T-cell (primary cell): Measurements from ENCODE around the gene HECA. TPM values are rescaled to one million over a fixed set of nuclear protein-coding genes. Genes with fewer than 3 reads are reported as not detected.

ENCODE experiments used
- ATAC-seq, 4 experiments: fragments of 200-7000 bp in 3 of 4; fragments of 150-1000 bp in 1 of 4; cut with Tn5 transposase; replicated peaks in 1 of 4; 1 replicate in 3 of 4; 2 replicates in 1 of 4; pipeline ENCODE4 v1.10.0; 2021; ENCODE audit warnings: moderate library complexity in 3 of 4, mild to moderate bottlenecking in 2 of 4, moderate number of reproducible peaks in 1 of 4
- CTCF ChIA-PET, 2 donors: fragments of 300-600 bp; sonication (Branson Sonifier 250); formaldehyde crosslinking; loops; one replicate each; lab custom pipeline; 2022; ENCODE audit warnings: antibody characterized with exemption in 2 of 2; lab: Charles Lee
- POLR2A ChIA-PET, 2 donors: fragments of 300-600 bp; sonication (Branson Sonifier 250); formaldehyde crosslinking; loops; one replicate each; lab custom pipeline; 2022; ENCODE audit warnings: antibody characterized with exemption in 2 of 2; lab: Charles Lee
- DNase-seq, 35 experiments: peaks; one replicate each; pipeline versions ENCODE4 v3.0.0 to v3.0.0-alpha.2; 2013 to 2023
- H3K27ac ChIP-seq: one replicate; pipeline ENCODE4 v1.5.1; 2013; ENCODE audit warnings: low read length
- H3K27me3 ChIP-seq, 2 experiments: replicated peaks in 1 of 2; 1 replicate in 1 of 2; 2 replicates in 1 of 2; pipeline versions ENCODE4 v1.6.1 to v1.7.0; 2013; ENCODE audit warnings: low read length in 1 of 2, mixed read lengths in 1 of 2; ENCODE audit not compliant: control insufficient read depth in 2 of 2, insufficient read depth in 2 of 2; ENCODE audit errors: extremely low read depth in 1 of 2
- H3K36me3 ChIP-seq, 2 donors: 1 replicate in 1 of 2; 2 replicates in 1 of 2; pipeline versions ENCODE4 v1.6.1 to v1.7.0; 2013; ENCODE audit warnings: low read length in 1 of 2; ENCODE audit not compliant: control insufficient read depth in 2 of 2, insufficient read depth in 1 of 2; ENCODE audit errors: extremely low read depth in 1 of 2
- H3K4me1 ChIP-seq, 2 experiments: 1 replicate in 1 of 2; 2 replicates in 1 of 2; pipeline versions ENCODE4 v1.6.1 to v1.7.0; 2013; ENCODE audit warnings: low read length in 2 of 2, mixed read lengths in 1 of 2; ENCODE audit not compliant: insufficient read depth in 2 of 2, control insufficient read depth in 1 of 2; ENCODE audit errors: extremely low read depth in 1 of 2
- H3K4me3 ChIP-seq, 2 donors: 1 replicate in 1 of 2; 2 replicates in 1 of 2; pipeline versions ENCODE4 v1.5.1 to v1.7.0; 2013; ENCODE audit warnings: mild to moderate bottlenecking in 2 of 2, low read length in 1 of 2, moderate library complexity in 1 of 2; ENCODE audit not compliant: control insufficient read depth in 1 of 2; ENCODE audit errors: extremely low read depth in 1 of 2
- H3K9me3 ChIP-seq: 2 replicates; pipeline ENCODE4 v1.7.0; 2013
- H3K27ac Mint-ChIP-seq, 2 donors: one replicate each; pipeline ENCODE4 v1.8.0; 2020 to 2021; ENCODE audit warnings: mild to moderate bottlenecking in 2 of 2, mixed read lengths in 2 of 2
- H3K27me3 Mint-ChIP-seq, 2 donors: one replicate each; pipeline ENCODE4 v1.8.0; 2021 to 2022; ENCODE audit warnings: mixed read lengths in 2 of 2
- H3K36me3 Mint-ChIP-seq: one replicate; pipeline ENCODE4 v1.8.0; 2021; ENCODE audit warnings: mixed read lengths
- H3K4me1 Mint-ChIP-seq, 3 donors: one replicate each; pipeline ENCODE4 v1.8.0; 2020 to 2022; ENCODE audit warnings: mixed read lengths in 3 of 3, mild to moderate bottlenecking in 1 of 3
- H3K4me3 Mint-ChIP-seq, 3 donors: one replicate each; pipeline ENCODE4 v1.8.0; 2020 to 2022; ENCODE audit warnings: mild to moderate bottlenecking in 3 of 3, mixed read lengths in 3 of 3, moderate library complexity in 3 of 3
- H3K9me3 Mint-ChIP-seq, 3 donors: one replicate each; pipeline ENCODE4 v1.8.0; 2020 to 2022; ENCODE audit warnings: mixed read lengths in 3 of 3
- WGBS: methylation state at CpG from one replicate; pipeline ENCODE4 v1.1.5; 2013; ENCODE audit warnings: missing lambda C conversion rate; ENCODE audit not compliant: insufficient coverage; 5-methylcytosine and 5-hydroxymethylcytosine counted together
- total RNA-seq, 35 experiments: library from RNA in 6 of 35; stranded (reverse) in 6 of 35; fragments of 120-200 nt in 1 of 35; gene quantifications; one replicate each; pipeline versions ENCODE4 v1.2.1 to v1.2.4 and lab custom pipeline; 2013 to 2026

The HECA gene
- total RNA-seq, 5 donors from 2014 or later (not counting 1 experiment from before 2014, with no cell fraction given) = 125 to 137 (median 131) TPM

DNA sequence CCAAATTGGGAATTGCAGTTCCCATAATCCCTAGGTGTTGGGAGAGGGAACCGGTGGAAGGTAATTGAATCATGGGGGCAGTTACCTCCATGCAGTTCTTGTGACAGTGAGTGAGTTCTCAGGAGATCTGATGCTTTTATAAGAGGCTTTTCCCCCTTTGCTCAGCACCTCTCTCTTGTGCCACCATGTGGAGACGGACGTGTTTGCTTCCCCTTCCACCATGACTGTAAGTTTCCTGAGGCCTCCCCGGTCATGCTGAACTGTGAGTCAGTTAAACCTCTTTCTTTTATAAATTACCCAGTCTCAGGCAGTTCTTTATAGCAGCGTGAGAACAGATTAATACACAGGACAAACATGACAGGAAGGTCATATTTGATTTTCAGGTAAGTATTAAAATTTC lies 25.3 kb upstream of the HECA start:
- H3K27me3 Mint-ChIP-seq = no peaks in the 10 kb centered on the region
- H3K27ac Mint-ChIP-seq = peak overlapping the region; percentile 41 to 96
- peak in 12 of 35 experiments; percentile 8 to 40 (median 25) for DNase-seq
- WGBS = no CpG with 5 or more reads among the region's 5 CpGs
- ChIA-PET CTCF (interaction anchor here in 1 of 2 donors (1.2 to 1.5 kb wide), 2 partner anchors 10 to 265 kb away, joined by 3 to 5 read pairs; partner anchors contain the start of gene CITED2), POLR2A (interaction anchor here in 1 of 2 donors (0.5 kb wide), 1 partner anchor 39 kb away, joined by 4 read pairs; no protein-coding TSS in a partner anchor)
- Histone ChIP-seq H3K36me3 (no peaks in the 10 kb centered on the region), H3K27ac (no peak overlapping the region), H3K4me3 (no peak overlapping the region), H3K9me3 (no peaks in the 10 kb centered on the region), H3K27me3 (no peaks in the 10 kb centered on the region), H3K4me1 (peaks cover 30 to 31% of the 10 kb centered on the region in 2 experiments)
- no peak for ATAC-seq
- H3K4me3 Mint-ChIP-seq = no peak overlapping the region
- peaks cover 54 to 56% (median 56%) of the 10 kb centered on the region in 3 donors for H3K4me1 Mint-ChIP-seq
- no peaks in the 10 kb centered on the region for H3K9me3 Mint-ChIP-seq
- H3K36me3 Mint-ChIP-seq = no peaks in the 10 kb centered on the region

DNA sequence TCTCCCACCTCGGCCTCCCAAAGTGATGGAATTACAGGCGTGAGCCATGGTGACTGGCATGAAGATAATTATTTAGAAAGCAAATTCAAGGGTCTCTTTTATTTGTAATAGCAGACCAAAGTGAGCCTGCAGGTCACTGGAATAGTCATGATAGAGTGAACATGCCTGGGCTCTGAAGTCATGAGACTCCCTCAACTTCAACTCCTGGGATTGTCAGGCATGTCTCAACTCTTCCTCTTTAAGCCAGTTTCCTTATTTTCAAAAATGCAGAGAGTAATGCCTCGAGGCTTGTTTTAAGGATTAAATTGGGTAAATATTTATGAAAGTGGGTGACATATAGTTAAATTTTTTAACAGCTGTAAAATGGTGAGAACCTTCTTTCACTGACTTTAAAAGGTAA lies 22.7 kb upstream of the HECA start:
- DNase-seq (no peak), ATAC-seq (no peak)
- Mint-ChIP-seq H3K27ac (peak overlapping the region; percentile 96), H3K36me3 (no peaks in the 10 kb centered on the region), H3K4me3 (peak overlapping the region in 1 of 3 donors; percentile 68), H3K27me3 (no peaks in the 10 kb centered on the region), H3K9me3 (no peaks in the 10 kb centered on the region), H3K4me1 (peaks cover 76 to 77% (median 77%) of the 10 kb centered on the region in 3 donors)
- 100% methylated on average over 1 of the region's 3 CpGs for WGBS
- Histone ChIP-seq H3K27ac (peak overlapping the region; percentile 71), H3K4me3 (no peak overlapping the region), H3K4me1 (peaks cover 48 to 56% of the 10 kb centered on the region in 2 experiments), H3K9me3 (no peaks in the 10 kb centered on the region), H3K36me3 (no peaks in the 10 kb centered on the region), H3K27me3 (no peaks in the 10 kb centered on the region)
- ChIA-PET CTCF (interaction anchor here (0.6 to 2.2 kb wide), 5 partner anchors 20 to 263 kb away, joined by 3 to 9 read pairs (median 4); partner anchors contain the start of gene CITED2 (in 1 of the 2)), POLR2A (interaction anchor here (0.5 to 2.7 kb wide), 4 partner anchors 22 to 263 kb away, joined by 3 to 16 read pairs (median 4); partner anchors contain the start of genes CITED2 (in 1 of the 2) and HECA (in 1 of the 2))

DNA sequence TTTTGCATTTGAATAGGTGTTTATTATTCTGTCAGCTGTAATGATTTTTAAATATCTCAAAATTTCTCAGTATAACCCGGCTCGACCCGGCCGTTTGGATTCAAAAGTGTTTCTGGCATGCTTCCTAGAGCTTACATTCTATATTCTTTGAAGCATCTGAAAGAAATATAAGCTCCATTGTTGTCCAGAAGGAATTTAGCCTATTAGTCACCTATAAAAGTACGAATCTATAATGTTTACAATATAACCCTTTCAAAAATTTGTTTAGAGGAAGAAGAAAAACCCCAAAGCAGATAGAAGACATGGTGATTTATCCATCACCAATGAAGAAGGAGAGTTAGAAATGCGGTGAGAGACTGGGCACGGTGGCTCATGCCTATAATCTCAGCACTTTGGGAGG lies 22.3 kb upstream of the HECA start:
- Histone ChIP-seq H3K4me3 (no peak overlapping the region), H3K27me3 (no peaks in the 10 kb centered on the region), H3K9me3 (no peaks in the 10 kb centered on the region), H3K27ac (peak overlapping the region; percentile 71), H3K36me3 (no peaks in the 10 kb centered on the region), H3K4me1 (peaks cover 48 to 60% of the 10 kb centered on the region in 2 experiments)
- ChIA-PET CTCF (interaction anchor here (0.6 to 2.2 kb wide), 12 partner anchors 20 to 262 kb away, joined by 3 to 9 read pairs (median 6); partner anchors contain the start of gene CITED2 (in 1 of the 2)), POLR2A (interaction anchor here (0.5 to 2.7 kb wide), 7 partner anchors 20 to 264 kb away, joined by 3 to 18 read pairs (median 5); partner anchors contain the start of genes CITED2 (in 1 of the 2) and HECA (in 1 of the 2))
- Mint-ChIP-seq H3K27ac (peak overlapping the region; percentile 96), H3K4me3 (peak overlapping the region in 2 of 3 donors; percentile 32 to 68), H3K4me1 (peaks cover 80 to 81% (median 81%) of the 10 kb centered on the region in 3 donors), H3K36me3 (no peaks in the 10 kb centered on the region), H3K27me3 (no peaks in the 10 kb centered on the region), H3K9me3 (no peaks in the 10 kb centered on the region)
- ATAC-seq (no peak), DNase-seq (no peak)
- no CpG with 5 or more reads among the region's 7 CpGs for WGBS

DNA sequence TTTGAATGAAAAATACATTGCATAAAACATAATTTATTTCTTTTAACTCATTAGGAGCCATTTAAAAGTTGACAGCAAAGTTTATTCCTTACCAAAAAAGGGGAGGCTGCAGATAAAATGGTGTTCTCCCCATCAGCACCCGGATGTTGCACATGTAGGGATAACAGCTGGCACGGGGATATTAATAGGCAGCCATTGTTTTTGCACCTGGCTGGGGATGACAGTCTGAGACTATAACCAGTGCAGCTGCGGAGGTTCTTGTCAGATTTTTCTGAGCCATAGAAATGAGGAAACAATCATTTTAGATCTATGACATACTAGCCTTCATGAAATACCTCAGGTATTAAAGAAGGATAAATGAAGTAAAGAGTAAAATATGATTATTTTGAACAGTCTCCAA lies 20.1 kb upstream of the HECA start:
- CTCF ChIA-PET = interaction anchor here in 1 of 2 donors (0.5 to 2.0 kb wide), 2 partner anchors 255 to 673 kb away, joined by 3 to 7 read pairs; no protein-coding TSS in a partner anchor
- H3K9me3 Mint-ChIP-seq = peaks cover 0 to 9% (median 4%) of the 10 kb centered on the region in 3 donors
- H3K9me3 ChIP-seq = peaks cover 4% of the 10 kb centered on the region
- no peaks in the 10 kb centered on the region for H3K27me3 Mint-ChIP-seq
- no peaks in the 10 kb centered on the region for H3K27me3 ChIP-seq
- no CpG with 5 or more reads among the region's 3 CpGs for WGBS
- no peak overlapping the region for H3K4me3 Mint-ChIP-seq
- H3K27ac Mint-ChIP-seq = peak overlapping the region; percentile 96
- peak overlapping the region; percentile 71 for H3K27ac ChIP-seq
- H3K4me1 Mint-ChIP-seq = peaks cover 75 to 77% (median 76%) of the 10 kb centered on the region in 3 donors
- peaks cover 46 to 62% of the 10 kb centered on the region in 2 experiments for H3K4me1 ChIP-seq
- POLR2A ChIA-PET = interaction anchor here in 1 of 2 donors (2.7 kb wide), 1 partner anchor 20 kb away, joined by 16 read pairs; the partner anchor contains the start of gene HECA
- H3K36me3 Mint-ChIP-seq = peaks cover 4% of the 10 kb centered on the region
- no peak overlapping the region for H3K4me3 ChIP-seq
- DNase-seq = no peak
- ATAC-seq = no peak
- no peaks in the 10 kb centered on the region for H3K36me3 ChIP-seq

DNA sequence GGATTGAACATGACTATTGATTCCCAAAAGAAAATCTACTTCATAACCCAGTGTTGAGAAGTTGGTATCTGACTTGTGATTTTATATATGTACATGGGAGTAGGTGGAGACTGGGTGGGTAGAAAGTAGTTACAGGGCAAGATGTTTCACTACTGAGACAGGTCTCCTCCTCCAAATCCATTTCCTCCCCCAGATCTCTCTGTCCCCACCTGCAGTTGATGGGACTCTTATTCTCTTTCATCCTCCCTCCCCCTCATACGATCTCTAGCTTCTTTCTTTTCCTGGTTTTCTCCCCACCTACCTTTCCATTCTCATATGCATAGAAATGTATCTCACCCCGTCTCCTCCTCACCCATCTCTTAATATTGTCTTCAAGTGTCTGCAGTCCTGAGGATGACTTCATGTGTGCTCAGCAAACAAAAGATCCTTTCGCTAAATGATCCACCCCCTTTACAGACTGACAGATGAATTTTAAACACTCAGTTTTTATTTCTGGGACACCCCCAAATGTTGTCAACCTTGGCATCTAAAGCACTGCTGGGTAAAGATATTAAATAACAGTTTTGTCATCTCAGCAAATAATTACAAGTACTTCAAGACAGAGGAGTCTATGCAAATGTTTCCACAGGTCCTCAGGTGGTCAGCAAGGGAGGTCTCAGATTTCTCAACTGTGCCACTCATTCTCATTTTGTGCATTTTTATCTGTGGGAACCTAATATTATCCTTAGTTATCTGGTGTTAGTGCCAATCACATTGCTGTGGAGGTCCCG lies 18.7 kb upstream of the HECA start:
- H3K36me3 ChIP-seq = no peaks in the 10 kb centered on the region
- Mint-ChIP-seq H3K36me3 (peaks cover 11% of the 10 kb centered on the region), H3K9me3 (peaks cover 0 to 20% (median 13%) of the 10 kb centered on the region in 3 donors), H3K27me3 (no peaks in the 10 kb centered on the region), H3K4me1 (peaks cover 62 to 65% (median 63%) of the 10 kb centered on the region in 3 donors), H3K27ac (peak overlapping the region; percentile 83 to 86), H3K4me3 (peak overlapping the region; percentile 7 to 67 (median 29))
- ChIA-PET CTCF (interaction anchor here (0.6 to 1.2 kb wide), 3 partner anchors 15 to 253 kb away, joined by 3 to 7 read pairs (median 4); no protein-coding TSS in a partner anchor), POLR2A (no interaction called here)
- DNase-seq (no peak), ATAC-seq (peak in 3 of 4 experiments; percentile 13 to 31 (median 16))
- peaks cover 41 to 62% of the 10 kb centered on the region in 2 experiments for H3K4me1 ChIP-seq
- no peak overlapping the region for H3K4me3 ChIP-seq
- H3K27me3 ChIP-seq = no peaks in the 10 kb centered on the region
- H3K9me3 ChIP-seq = peaks cover 6% of the 10 kb centered on the region
- WGBS = 15% methylated on average over 2 of the region's 4 CpGs
- peak overlapping the region; percentile 17 for H3K27ac ChIP-seq

DNA sequence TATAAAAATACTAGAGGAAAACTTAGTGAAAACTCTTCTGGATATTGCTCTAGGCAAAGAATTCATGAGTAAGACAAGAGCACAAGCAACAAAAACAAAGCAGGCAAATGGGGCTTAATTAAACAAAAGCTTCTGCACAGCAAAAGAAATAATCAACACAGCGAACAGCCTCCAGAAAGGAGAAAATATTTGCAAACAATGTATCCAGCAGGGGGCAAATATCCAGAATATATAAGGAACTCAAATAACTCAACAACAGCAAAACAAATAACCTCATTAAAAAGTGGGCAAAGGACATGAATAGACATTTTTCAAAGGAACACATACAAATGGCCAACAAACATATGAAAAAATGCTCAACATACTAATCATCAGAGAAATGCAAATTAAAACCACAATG lies 17.1 kb upstream of the HECA start:
- Histone ChIP-seq H3K4me1 (peaks cover 27 to 47% of the 10 kb centered on the region in 2 experiments), H3K4me3 (no peak overlapping the region), H3K36me3 (no peaks in the 10 kb centered on the region), H3K27ac (no peak overlapping the region), H3K9me3 (peaks cover 6% of the 10 kb centered on the region), H3K27me3 (no peaks in the 10 kb centered on the region)
- Mint-ChIP-seq H3K4me1 (peaks cover 47 to 49% (median 48%) of the 10 kb centered on the region in 3 donors), H3K36me3 (peaks cover 11% of the 10 kb centered on the region), H3K4me3 (peak overlapping the region in 1 of 3 donors; percentile 67), H3K9me3 (peaks cover 0 to 20% (median 14%) of the 10 kb centered on the region in 3 donors), H3K27ac (peak overlapping the region; percentile 45 to 66), H3K27me3 (no peaks in the 10 kb centered on the region)
- no CpG with 5 or more reads among the region's 1 CpG for WGBS
- DNase-seq (no peak), ATAC-seq (no peak)
- ChIA-PET POLR2A (interaction anchor here in 1 of 2 donors (0.5 to 0.7 kb wide), 5 partner anchors 20 to 70 kb away, joined by 3 to 7 read pairs (median 3); no protein-coding TSS in a partner anchor), CTCF (interaction anchor here in 1 of 2 donors (0.8 to 1.4 kb wide), 4 partner anchors 14 to 250 kb away, joined by 3 to 7 read pairs (median 3); no protein-coding TSS in a partner anchor)
